ENCODE results near the gene ZEB1.
"Not testable (repeated sequence)": the region's sequence is repeated elsewhere in the genome, so short reads cannot be mapped to it uniquely, and the experiment has no call there.

Gene ZEB1

GRCh38 chr10:31515116-31515515, 196.1 kb downstream of the ZEB1 start:
- no peak for DNase-seq

GRCh38 chr10:31515819-31516402, 196.9 kb downstream of the ZEB1 start:
- no peak for DNase-seq

GRCh38 chr10:31520986-31521831, 202.2 kb downstream of the ZEB1 start:
- DNase-seq: no peak

- DNase-seq: no peak
These were observed 203.8 kb downstream of the ZEB1 start for GRCh38 chr10:31522820-31523219.

- DNase-seq: no peak
These were observed 205.4 kb downstream of the ZEB1 start for GRCh38 chr10:31524460-31524859.

GRCh38 chr10:31526178-31526577, 207.2 kb downstream of the ZEB1 start:
- DNase-seq: no peak

- DNase-seq: no peak
These were observed 207.7 kb downstream of the ZEB1 start for GRCh38 chr10:31526681-31527080.

- no peak for DNase-seq
These were observed 209.8 kb downstream of the ZEB1 start for GRCh38 chr10:31528831-31529230.

GRCh38 chr10:31536302-31536701, 217.3 kb downstream of the ZEB1 start:
- no peak for DNase-seq

- no peak for DNase-seq
These were observed 230.9 kb downstream of the ZEB1 start for GRCh38 chr10:31549896-31550295.

- DNase-seq: no peak
These were observed 235.5 kb downstream of the ZEB1 start for GRCh38 chr10:31554556-31554955.

GRCh38 chr10:31557854-31558253, 238.8 kb downstream of the ZEB1 start:
- DNase-seq: no peak

GRCh38 chr10:31568252-31568861, 249.3 kb downstream of the ZEB1 start:
- DNase-seq: not testable (repeated sequence)

GRCh38 chr10:31574577-31574976, 255.6 kb downstream of the ZEB1 start:
- no peak for DNase-seq

GRCh38 chr10:31578181-31578852, 259.3 kb downstream of the ZEB1 start:
- no peak for DNase-seq

- DNase-seq: no peak
These were observed 259.9 kb downstream of the ZEB1 start for GRCh38 chr10:31578951-31579350.
